HEK293T (cell line): ENCODE data around the gene NOD1.
"Not testable (repeated sequence)": the region's sequence is repeated elsewhere in the genome, so short reads cannot be mapped to it uniquely, and the experiment has no call there.

Source experiments
- CTCF ChIA-PET: fragments of 350-600 bp; formaldehyde crosslinking; extraction: SDS; loops from one replicate; lab custom pipeline; 2021; ENCODE audit warnings: antibody characterized with exemption, inconsistent platforms; lab: Yijun Ruan, JAX
- POLR2A ChIA-PET: fragments of 350-600 bp; formaldehyde crosslinking; extraction: SDS; loops from one replicate; lab custom pipeline; 2020; ENCODE audit warnings: antibody characterized with exemption, inconsistent platforms; lab: Yijun Ruan, JAX
- DNase-seq: peaks from one replicate; pipeline ENCODE4 v3.0.0; 2012; ENCODE audit warnings: mixed read lengths; ENCODE audit errors: extremely low spot score
- ARNT ChIP-seq: fragments of 450-650 bp; IDR thresholded peaks from 2 replicates; pipeline ENCODE4 v1.6.1; 2017; ENCODE audit warnings: mild to moderate bottlenecking
- BHLHE40 ChIP-seq: fragments of 450-650 bp; IDR thresholded peaks from 2 replicates; pipeline ENCODE4 v1.6.1; 2016; ENCODE audit warnings: mild to moderate bottlenecking, moderate library complexity, borderline replicate concordance
- CTBP1 ChIP-seq: fragments of 450-650 bp; IDR thresholded peaks from 2 replicates; pipeline ENCODE4 v1.6.1; 2016; ENCODE audit warnings: borderline replicate concordance
- ELF4 ChIP-seq: fragments of 450-650 bp; IDR thresholded peaks from 2 replicates; pipeline ENCODE4 v1.6.1; 2017; ENCODE audit warnings: antibody characterized with exemption
- FOXA1 ChIP-seq: fragments of 450-650 bp; IDR thresholded peaks from 2 replicates; pipeline ENCODE4 v1.6.1; 2016; ENCODE audit warnings: mild to moderate bottlenecking
- FOXK2 ChIP-seq: fragments of 450-650 bp; IDR thresholded peaks from 2 replicates; pipeline ENCODE4 v1.6.1; 2016; ENCODE audit warnings: mild to moderate bottlenecking
- FOXM1 ChIP-seq: fragments of 450-650 bp; IDR thresholded peaks from 2 replicates; pipeline ENCODE4 v1.6.1; 2017; ENCODE audit warnings: mild to moderate bottlenecking, borderline replicate concordance
- HDGF ChIP-seq: fragments of 450-650 bp; IDR thresholded peaks from 2 replicates; pipeline ENCODE4 v1.6.1; 2017; ENCODE audit warnings: antibody characterized with exemption, borderline replicate concordance
- L3MBTL2 ChIP-seq: fragments of 450-650 bp; conservative IDR thresholded peaks from 2 replicates; pipeline ENCODE4 v1.6.1; 2016; ENCODE audit warnings: mild to moderate bottlenecking
- LEF1 ChIP-seq: fragments of 450-650 bp; IDR thresholded peaks from 2 replicates; pipeline ENCODE4 v1.6.1; 2017; ENCODE audit warnings: mild to moderate bottlenecking, borderline replicate concordance
- NFRKB ChIP-seq: fragments of 450-650 bp; IDR thresholded peaks from 2 replicates; pipeline ENCODE4 v1.6.1; 2016; ENCODE audit warnings: mild to moderate bottlenecking, moderate library complexity
- SP1 ChIP-seq: fragments of 450-650 bp; IDR thresholded peaks from 2 replicates; pipeline ENCODE4 v1.6.1; 2017
- SUZ12 ChIP-seq: fragments of 450-650 bp; IDR thresholded peaks from 2 replicates; pipeline ENCODE4 v1.6.1; 2016; ENCODE audit warnings: mild to moderate bottlenecking
- TARDBP ChIP-seq: fragments of 450-650 bp; IDR thresholded peaks from 2 replicates; pipeline ENCODE4 v1.6.1; 2016
- ZNF384 ChIP-seq: fragments of 450-650 bp; IDR thresholded peaks from 2 replicates; pipeline ENCODE4 v1.6.1; 2016
- TF ChIP-seq, protein P1 (sequence below): fragments of 450-650 bp; IDR thresholded peaks from 2 replicates; pipeline ENCODE4 v1.6.1; 2016

Gene NOD1

GRCh38 chr7:30487371-30487770, 8.8 kb upstream of the NOD1 start:
- TF ChIP-seq ZNF384 (no peak), NFRKB (no peak), L3MBTL2 (no peak), FOXA1 (no peak)
- ChIA-PET POLR2A (interaction anchor here (2.0 kb wide), 1 partner anchor 10 kb away, joined by 4 read pairs; no protein-coding TSS in a partner anchor), CTCF (no interaction called here)
- DNase-seq = no peak

GRCh38 chr7:30485667-30486066, 7.1 kb upstream of the NOD1 start:
- TF ChIP-seq TARDBP = no peak
- no peak for TF ChIP-seq ARNT
- TF ChIP-seq FOXA1 = no peak
- TF ChIP-seq LEF1 = no peak
- TF ChIP-seq L3MBTL2 = no peak
- no peak for TF ChIP-seq NFRKB
- TF ChIP-seq HDGF = no peak
- ChIA-PET POLR2A (no interaction called here), CTCF (no interaction called here)
- DNase-seq = no peak

- POLR2A ChIA-PET, CTCF ChIA-PET, DNase-seq: not testable (repeated sequence)
Observed at GRCh38 chr7:30481416-30481815, 2.8 kb upstream of the NOD1 start.

- TF ChIP-seq SUZ12 (no peak), ARNT (no peak), NFRKB (no peak), CTBP1 (no peak), SP1 (no peak), FOXM1 (no peak), LEF1 (no peak)
- DNase-seq = no peak
- ChIA-PET POLR2A (interaction anchor here (0.6 to 3.0 kb wide), 3 partner anchors 11 to 385 kb away, joined by 3 to 18 read pairs (median 3); no protein-coding TSS in a partner anchor), CTCF (no interaction called here)
Observed at GRCh38 chr7:30479202-30480120, 877 bp upstream of the NOD1 start.

DNA sequence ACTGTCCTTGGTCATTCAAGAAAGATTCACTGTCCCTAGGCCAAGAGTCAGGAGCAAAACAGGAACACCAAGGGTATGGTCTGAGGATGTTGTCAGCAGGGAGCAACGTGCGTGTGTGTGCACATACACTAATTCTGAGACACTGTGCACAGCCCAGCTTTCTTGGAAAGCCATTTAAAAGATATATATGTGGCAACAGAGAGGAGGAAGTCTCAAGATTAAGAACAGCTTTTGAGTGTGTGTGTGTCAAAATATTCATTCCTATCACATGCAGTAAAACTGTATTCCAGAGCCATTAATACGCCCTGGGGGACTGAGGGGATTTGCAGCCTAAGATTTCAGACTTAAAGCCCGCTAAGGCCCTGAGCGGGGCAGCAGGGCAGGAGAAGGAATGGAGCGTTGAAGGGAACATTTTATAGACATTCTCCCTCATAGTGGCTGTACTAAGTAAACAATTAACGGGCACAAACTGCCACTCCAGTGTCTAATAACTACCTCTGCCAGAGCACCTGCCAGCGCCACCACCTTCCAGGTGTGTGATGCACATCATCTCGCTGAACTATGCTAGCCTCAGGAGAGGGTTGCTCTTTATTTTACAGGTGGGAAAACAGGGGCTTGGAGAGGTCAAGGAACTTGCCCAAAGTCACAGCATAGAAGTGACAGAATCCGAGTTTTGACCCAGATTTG, 2.0 kb downstream of the NOD1 start:
- POLR2A ChIA-PET = interaction anchor here (1.6 to 2.0 kb wide), 2 partner anchors 10 to 11 kb away, joined by 4 to 6 read pairs; no protein-coding TSS in a partner anchor
- CTCF ChIA-PET = interaction anchor here (0.6 to 0.8 kb wide), 2 partner anchors 250 to 682 kb away, joined by 3 read pairs; no protein-coding TSS in a partner anchor
- TF ChIP-seq ARNT = no peak
- TF ChIP-seq FOXA1 = no peak
- no peak for TF ChIP-seq NFRKB
- no peak for TF ChIP-seq LEF1
- TF ChIP-seq ELF4 = no peak
- no peak for TF ChIP-seq BHLHE40
- TF ChIP-seq L3MBTL2 = no peak
- DNase-seq = no peak

DNA sequence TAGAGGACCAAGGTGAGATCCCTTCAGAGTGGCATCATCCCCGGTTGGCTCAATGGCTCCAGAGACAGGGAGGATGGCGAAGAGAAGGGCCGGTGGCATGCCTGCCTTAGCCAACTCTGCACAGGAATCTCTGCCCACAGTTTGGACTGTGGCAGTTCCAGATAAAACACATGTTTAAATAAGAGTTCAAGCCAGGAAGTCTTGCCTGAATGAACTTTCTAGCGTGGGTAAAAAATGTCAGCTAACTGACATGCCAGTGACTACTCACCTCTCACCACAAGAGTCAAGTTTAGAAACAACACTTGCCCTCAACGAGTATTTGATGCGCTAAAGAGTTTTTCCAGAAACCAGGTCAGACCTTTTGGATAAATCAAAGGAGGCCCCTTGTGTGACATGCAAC, 3.0 kb downstream of the NOD1 start:
- TF ChIP-seq SUZ12 (no peak), ZNF384 (no peak), CTBP1 (no peak), SP1 (no peak), NFRKB (no peak), HDGF (no peak), TARDBP (no peak), ELF4 (no peak), FOXM1 (no peak), FOXK2 (no peak), ARNT (no peak), BHLHE40 (no peak), FOXA1 (no peak), L3MBTL2 (no peak), LEF1 (no peak)
- TF ChIP-seq, protein P1, sequence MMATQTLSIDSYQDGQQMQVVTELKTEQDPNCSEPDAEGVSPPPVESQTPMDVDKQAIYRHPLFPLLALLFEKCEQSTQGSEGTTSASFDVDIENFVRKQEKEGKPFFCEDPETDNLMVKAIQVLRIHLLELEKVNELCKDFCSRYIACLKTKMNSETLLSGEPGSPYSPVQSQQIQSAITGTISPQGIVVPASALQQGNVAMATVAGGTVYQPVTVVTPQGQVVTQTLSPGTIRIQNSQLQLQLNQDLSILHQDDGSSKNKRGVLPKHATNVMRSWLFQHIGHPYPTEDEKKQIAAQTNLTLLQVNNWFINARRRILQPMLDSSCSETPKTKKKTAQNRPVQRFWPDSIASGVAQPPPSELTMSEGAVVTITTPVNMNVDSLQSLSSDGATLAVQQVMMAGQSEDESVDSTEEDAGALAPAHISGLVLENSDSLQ = no peak
- ChIA-PET CTCF (no interaction called here), POLR2A (no interaction called here)
- no peak for DNase-seq

GRCh38 chr7:30474893-30475292, 3.7 kb downstream of the NOD1 start:
- TF ChIP-seq ARNT (no peak), CTBP1 (no peak), NFRKB (no peak)
- TF ChIP-seq, protein P1 = no peak
- DNase-seq = no peak
- POLR2A ChIA-PET = no interaction called here
- CTCF ChIA-PET = no interaction called here
